Measurements from ENCODE around the gene FADS2. TPM values are rescaled to one million over a fixed set of nuclear protein-coding genes. Genes with fewer than 3 reads are reported as not detected.

Gene FADS2
- total RNA-seq, 1 donor from 2014 or later = 25.7 TPM

- no peak for DNase-seq
- Histone ChIP-seq H3K9me3 (replicated peaks) (no peaks in the 10 kb centered on the region), H3K4me3 (no peak overlapping the region), H3K27me3 (ENCODE audit: low read depth) (no peaks in the 10 kb centered on the region), H3K27ac (replicated peaks) (no peak overlapping the region), H3K36me3 (peaks cover 34% of the 10 kb centered on the region), H3K4me1 (peaks cover 18% of the 10 kb centered on the region)
- no peak for TF ChIP-seq CTCF (IDR thresholded peaks at IDR 0.05; ENCODE audit: borderline replicate concordance)
- intact Hi-C loops (cut with micrococcal nuclease) = no loop called here
Measured at GRCh38 chr11:61844909-61845565, 16.9 kb downstream of the FADS2 start.

GRCh38 chr11:61846362-61847020 lies 18.4 kb downstream of the FADS2 start:
- Histone ChIP-seq H3K4me3 (no peak overlapping the region), H3K27me3 (ENCODE audit: low read depth) (no peaks in the 10 kb centered on the region), H3K9me3 (replicated peaks) (no peaks in the 10 kb centered on the region), H3K4me1 (peaks cover 25% of the 10 kb centered on the region), H3K27ac (replicated peaks) (no peak overlapping the region), H3K36me3 (peaks cover 25% of the 10 kb centered on the region)
- no peak for TF ChIP-seq CTCF (IDR thresholded peaks at IDR 0.05; ENCODE audit: borderline replicate concordance)
- intact Hi-C loops (cut with micrococcal nuclease) = no loop called here
- DNase-seq = no peak

- Histone ChIP-seq H3K36me3 (peaks cover 18% of the 10 kb centered on the region), H3K27me3 (ENCODE audit: low read depth) (no peaks in the 10 kb centered on the region), H3K27ac (replicated peaks) (no peak overlapping the region), H3K9me3 (replicated peaks) (no peaks in the 10 kb centered on the region), H3K4me1 (peaks cover 20% of the 10 kb centered on the region), H3K4me3 (no peak overlapping the region)
- intact Hi-C loops (cut with micrococcal nuclease) = no loop called here
- no peak for TF ChIP-seq CTCF (IDR thresholded peaks at IDR 0.05; ENCODE audit: borderline replicate concordance)
- DNase-seq = no peak
Measured at GRCh38 chr11:61847914-61848581, 19.9 kb downstream of the FADS2 start.

GRCh38 chr11:61848631-61849030 lies 20.5 kb downstream of the FADS2 start:
- TF ChIP-seq CTCF (IDR thresholded peaks at IDR 0.05; ENCODE audit: borderline replicate concordance) = no peak
- H3K36me3 ChIP-seq = peaks cover 18% of the 10 kb centered on the region
- no peak overlapping the region for H3K27ac ChIP-seq (replicated peaks)
- H3K9me3 ChIP-seq (replicated peaks) = no peaks in the 10 kb centered on the region
- no peaks in the 10 kb centered on the region for H3K27me3 ChIP-seq (ENCODE audit: low read depth)
- peaks cover 24% of the 10 kb centered on the region for H3K4me1 ChIP-seq
- no peak overlapping the region for H3K4me3 ChIP-seq
- intact Hi-C loops (cut with micrococcal nuclease) = no loop called here
- no peak for DNase-seq

- H3K4me1 ChIP-seq = peaks cover 34% of the 10 kb centered on the region
- TF ChIP-seq CTCF (IDR thresholded peaks at IDR 0.05; ENCODE audit: borderline replicate concordance) = no peak
- H3K27ac ChIP-seq (replicated peaks) = peak overlapping the region; percentile 78
- peaks cover 18% of the 10 kb centered on the region for H3K36me3 ChIP-seq
- intact Hi-C loops (cut with micrococcal nuclease) = no loop called here
- no peaks in the 10 kb centered on the region for H3K27me3 ChIP-seq (ENCODE audit: low read depth)
- no peak overlapping the region for H3K4me3 ChIP-seq
- H3K9me3 ChIP-seq (replicated peaks) = no peaks in the 10 kb centered on the region
- DNase-seq = no peak
Measured at GRCh38 chr11:61850687-61851086, 22.6 kb downstream of the FADS2 start.

Measured in left ventricle myocardium inferior (tissue), 1 donor.